HepG2 (cell line): ENCODE data around the gene ZNF792. TPM values are rescaled to one million over a fixed set of nuclear protein-coding genes. Genes with fewer than 3 reads are reported as not detected.

Source experiments
- ATAC-seq: fragments of 200-7000 bp; cut with Tn5 transposase; 3 replicates; pipeline ENCODE4 v1.9.1; 2020; ENCODE audit warnings: mild to moderate bottlenecking, moderate library complexity
- BruUV-seq: library from RNA; stranded (reverse); fragments of 400-500 nt; replicated peaks from 2 replicates; lab custom pipeline; 2021; lab: Mats Ljungman, UMichigan
- CTCF ChIA-PET: fragments of 300-600 bp; formaldehyde crosslinking; extraction: SDS; loops from one replicate; lab custom pipeline; 2021; ENCODE audit warnings: low total read pairs, inconsistent platforms, low intra/inter-chr PET ratio; lab: Yijun Ruan, JAX
- POLR2A ChIA-PET: fragments of 350-600 bp; sonication (Branson Sonifier 250); formaldehyde crosslinking; loops from one replicate; lab custom pipeline; 2020; ENCODE audit warnings: antibody characterized with exemption, inconsistent platforms; lab: Yijun Ruan, JAX
- DNase-seq: peaks from one replicate; pipeline ENCODE4 v3.0.0-alpha.2; 2015; ENCODE audit warnings: low spot score
- FAIRE-seq: peaks from 3 replicates; lab custom pipeline; 2011; peaks lifted over from hg19 to GRCh38; lab: Jason Lieb, UNC
- H2AFZ ChIP-seq: one replicate; pipeline ENCODE4 v1.6.1; 2011; ENCODE audit warnings: low read length, inconsistent platforms
- H3K27ac ChIP-seq: fragments of 300-600 bp; 3 replicates; pipeline ENCODE4 v1.8.0; 2011; ENCODE audit warnings: mixed run types, mild to moderate bottlenecking, mixed read lengths, low read length, inconsistent platforms; ENCODE audit not compliant: insufficient read depth; ENCODE audit errors: extremely low read length
- H3K27me3 ChIP-seq, 2 experiments: fragments of 200-600 bp in 1 of 2; 2 replicates in 1 of 2; 3 replicates in 1 of 2; pipeline versions ENCODE4 v1.6.0 to v1.8.0; 2011; ENCODE audit warnings: low read length in 2 of 2, mild to moderate bottlenecking in 2 of 2, moderate library complexity in 2 of 2, inconsistent platforms in 1 of 2; ENCODE audit not compliant: insufficient read depth in 2 of 2, control insufficient read depth in 1 of 2
- H3K36me3 ChIP-seq, 2 experiments: fragments of 200-600 bp in 1 of 2; replicated peaks in 1 of 2; 2 replicates in 1 of 2; 3 replicates in 1 of 2; pipeline versions ENCODE4 v1.5.1 to v1.8.0; 2011; ENCODE audit warnings: low read length in 2 of 2, inconsistent platforms in 1 of 2; ENCODE audit not compliant: insufficient read depth in 2 of 2, control insufficient read depth in 1 of 2
- H3K4me1 ChIP-seq: 2 replicates; pipeline ENCODE4 v1.5.1; 2012; ENCODE audit warnings: low read length, inconsistent platforms; ENCODE audit not compliant: insufficient read depth
- H3K4me2 ChIP-seq: 2 replicates; pipeline ENCODE4 v1.6.0; 2011; ENCODE audit warnings: low read depth, low read length, inconsistent platforms
- H3K4me3 ChIP-seq, 3 experiments: fragments of 200-600 bp in 1 of 3; sonication (generic), shearing (Covaris generic) in 1 of 3; replicated peaks in 1 of 3; 2 replicates each; pipeline ENCODE4 v1.5.1; 2011 to 2016; ENCODE audit warnings: low read length in 3 of 3, inconsistent platforms in 2 of 3, low read depth in 2 of 3, mild to moderate bottlenecking in 2 of 3, control low read depth in 1 of 3, mixed read lengths in 1 of 3; ENCODE audit not compliant: insufficient read depth in 1 of 3
- H3K79me2 ChIP-seq: one replicate; pipeline ENCODE4 v1.6.1; 2011; ENCODE audit warnings: low read length, inconsistent platforms; ENCODE audit not compliant: insufficient read depth
- H3K9ac ChIP-seq: 2 replicates; pipeline ENCODE4 v1.6.0; 2011; ENCODE audit warnings: mild to moderate bottlenecking, low read depth, low read length, inconsistent platforms; ENCODE audit not compliant: insufficient read depth
- H3K9me3 ChIP-seq: 2 replicates; pipeline ENCODE4 v1.5.1; 2012; ENCODE audit warnings: mild to moderate bottlenecking, low read length
- H4K20me1 ChIP-seq: 2 replicates; pipeline ENCODE4 v1.6.0; 2011; ENCODE audit warnings: inconsistent platforms, mild to moderate bottlenecking, low read length, moderate library complexity; ENCODE audit not compliant: insufficient read depth
- CEBPG ChIP-seq: IDR thresholded peaks from 2 replicates; pipeline ENCODE4 v1.6.1; 2016
- MAF1 ChIP-seq: sonication (generic); formaldehyde crosslinking; IDR thresholded peaks from 2 replicates; pipeline ENCODE4 v1.5.0; 2020; ENCODE audit warnings: missing genetic modification reagents, borderline replicate concordance
- MEIS1 ChIP-seq: sonication (generic); formaldehyde crosslinking; IDR thresholded peaks from 2 replicates; pipeline ENCODE4 v1.9.0; 2021; ENCODE audit warnings: mild to moderate bottlenecking, missing genetic modification reagents, moderate library complexity, borderline replicate concordance
- NFRKB ChIP-seq: fragments of 450-650 bp; IDR thresholded peaks from 2 replicates; pipeline ENCODE4 v1.6.1; 2017
- PCBP1 ChIP-seq: fragments of 200-400 bp; formaldehyde crosslinking; IDR thresholded peaks from 2 replicates; pipeline ENCODE4 v1.6.1; 2017; ENCODE audit warnings: mild to moderate bottlenecking, low read depth, low read length, borderline replicate concordance
- ZBTB7B ChIP-seq: sonication (generic); formaldehyde crosslinking; IDR thresholded peaks from 2 replicates; pipeline ENCODE4 v1.4.0; 2020; ENCODE audit warnings: missing genetic modification reagents
- ZFP1 ChIP-seq: IDR thresholded peaks from 2 replicates; pipeline ENCODE4 v1.6.1; 2016
- ZNF121 ChIP-seq: sonication (generic); formaldehyde crosslinking; IDR thresholded peaks from 2 replicates; pipeline ENCODE4 v1.5.0; 2020; ENCODE audit warnings: mild to moderate bottlenecking, missing genetic modification reagents
- ZNF136 ChIP-seq: sonication (generic); formaldehyde crosslinking; IDR thresholded peaks from 2 replicates; pipeline ENCODE4 v1.8.1; 2022; ENCODE audit warnings: low read depth, mild to moderate bottlenecking, moderate library complexity, missing genetic modification reagents
- ZNF510 ChIP-seq: sonication (generic); formaldehyde crosslinking; IDR thresholded peaks from 2 replicates; pipeline ENCODE4 v1.4.0; 2020; ENCODE audit warnings: low read depth, mild to moderate bottlenecking, missing genetic modification reagents
- ZNF589 ChIP-seq: sonication (generic); formaldehyde crosslinking; conservative IDR thresholded peaks from 2 replicates; pipeline ENCODE4 v1.8.0; 2022; ENCODE audit warnings: mild to moderate bottlenecking, moderate library complexity, missing genetic modification reagents
- ZNF616 ChIP-seq: sonication (generic); formaldehyde crosslinking; IDR thresholded peaks from 2 replicates; pipeline ENCODE4 v1.5.0; 2020; ENCODE audit warnings: low read depth, mild to moderate bottlenecking, missing genetic modification reagents
- ZNF737 ChIP-seq: sonication (generic); formaldehyde crosslinking; IDR thresholded peaks from 2 replicates; pipeline ENCODE4 v1.5.0; 2020; ENCODE audit warnings: missing genetic modification reagents, mild to moderate bottlenecking, borderline replicate concordance
- ZNF761 ChIP-seq: sonication (generic); formaldehyde crosslinking; conservative IDR thresholded peaks from 2 replicates; pipeline ENCODE4 v1.4.0; 2020; ENCODE audit warnings: mild to moderate bottlenecking, missing genetic modification reagents
- ZSCAN12 ChIP-seq: sonication (generic); formaldehyde crosslinking; IDR thresholded peaks from 2 replicates; pipeline ENCODE4 v1.9.0; 2021; ENCODE audit warnings: mild to moderate bottlenecking, missing genetic modification reagents
- ZSCAN31 ChIP-seq: sonication (generic); formaldehyde crosslinking; IDR thresholded peaks from 2 replicates; pipeline ENCODE4 v1.5.0; 2020; ENCODE audit warnings: low read depth, mild to moderate bottlenecking, missing genetic modification reagents
- WGBS: methylation state at CpG from one replicate; pipeline ENCODE4 v1.1.6; 2017; ENCODE audit warnings: low lambda C conversion rate; 5-methylcytosine and 5-hydroxymethylcytosine counted together
- in situ Hi-C: cut with HindIII; loops from 2 replicates; pipeline ENCODE4 v1.10.0; 2017; ENCODE audit warnings: low pct_unique_long_range_greater_than_20kb; ENCODE audit not compliant: extremely low pct_ligation_motif_present
- intact Hi-C: fragments of 100-400 bp; cut with micrococcal nuclease; formaldehyde crosslinking; loops from one replicate; pipeline ENCODE4 v1.10.0; 2022; ENCODE audit not compliant: unreplicated experiment
- polyA plus RNA-seq, 8 experiments: library from polyadenylated mRNA; depleted of rRNA in 3 of 8; stranded (reverse) in 7 of 8; unstranded in 1 of 8; fragments of >200 nt; fragmentation: Illumina TruSeq in 4 of 8; extraction: Trizol in 4 of 8; gene quantifications; 2 replicates each; pipeline versions ENCODE4 v1.2.1 to v1.2.3, GENCODE V29; 2011 to 2016; ENCODE audit warnings: low read depth in 4 of 8, missing spikeins in 1 of 8, mixed read lengths in 1 of 8; ENCODE audit not compliant: insufficient read depth in 1 of 8
- total RNA-seq, 5 experiments: library from RNA; depleted of rRNA; stranded (reverse); fragments of >200 nt; fragmentation: Illumina TruSeq; extraction: Trizol; gene quantifications; 2 replicates each; pipeline ENCODE4 v1.2.3, GENCODE V29; 2016; ENCODE audit warnings: low read depth in 1 of 5
- TF ChIP-seq, protein P1 (sequence below): sonication (generic); formaldehyde crosslinking; IDR thresholded peaks from 2 replicates; pipeline ENCODE4 v1.4.0; 2020; ENCODE audit warnings: low read depth, mild to moderate bottlenecking, missing genetic modification reagents
- TF ChIP-seq, protein P2 (sequence below): sonication (generic); formaldehyde crosslinking; IDR thresholded peaks from 2 replicates; pipeline ENCODE4 v1.4.0; 2020; ENCODE audit warnings: missing genetic modification reagents
- TF ChIP-seq, protein P3 (sequence below): sonication (generic); IDR thresholded peaks from 2 replicates; pipeline ENCODE4 v1.6.1; 2016; ENCODE audit warnings: low read depth, borderline replicate concordance
- TF ChIP-seq, protein P4 (sequence below): sonication (generic); formaldehyde crosslinking; IDR thresholded peaks from 2 replicates; pipeline ENCODE4 v1.4.0; 2020; ENCODE audit warnings: missing genetic modification reagents, low read depth, mild to moderate bottlenecking, borderline replicate concordance

The ZNF792 gene
- total and polyA plus RNA-seq, 2 of the 13 experiments (the other 11 are each of a cell fraction or from before 2014, with no cell fraction given): 5.5 to 11.5 TPM

- Histone ChIP-seq H3K27me3 (no peaks in the 10 kb centered on the region), H3K4me2 (peak within 1 kb of the TSS; percentile 83), H3K27ac (peak within 1 kb of the TSS; percentile 78), H3K9ac (peak within 1 kb of the TSS; percentile 69), H3K9me3 (no peaks in the 10 kb centered on the region), H3K4me3 (peak within 1 kb of the TSS; percentile 63 to 77 (median 65)), H4K20me1 (no peaks in the 10 kb centered on the region), H2AFZ (peak within 1 kb of the TSS; percentile 20), H3K79me2 (no peaks in the 10 kb centered on the region), H3K36me3 (no peaks in the 10 kb centered on the region; a peak in 2 of 5 replicates), H3K4me1 (peaks cover 15% of the 10 kb centered on the region)
- FAIRE-seq (peak; percentile 76), DNase-seq (peak; percentile 85), ATAC-seq (peak; percentile 100)
- BruUV-seq: TSS peak; percentile 70
- intact Hi-C loops: loop anchor here (1.0 kb wide), 1 partner anchor 194 kb away; no protein-coding TSS in a partner anchor
- CTCF ChIA-PET: no interaction called here
- POLR2A ChIA-PET: interaction anchor here (0.6 to 1.8 kb wide), 6 partner anchors 36 to 193 kb away, joined by 3 to 10 read pairs (median 4); partner anchors contain the start of gene ZNF181
- in situ Hi-C loops: no loop called here
- WGBS: 2% methylated on average over 19 of the region's 53 CpGs
- TF ChIP-seq CEBPG (CRISPR knock-in tag) (peak; percentile 2; the same call in 1 of the 2 replicates), ZSCAN12 (CRISPR knock-in tag) (peak; percentile 79; the same call in 1 of the 2 replicates), PCBP1 (no peak), NFRKB (no peak), ZNF121 (CRISPR knock-in tag) (peak; percentile 67; the same call in 1 of the 2 replicates), ZNF589 (CRISPR knock-in tag) (no peak), ZNF136 (peak; percentile 84; the same call in 1 of the 2 replicates), ZBTB7B (CRISPR knock-in tag) (0 out of 2 replicates have a peak, but pooled peaks have one; percentile 50), ZNF616 (CRISPR knock-in tag) (peak; percentile 77; the same call in 1 of the 2 replicates), ZNF510 (CRISPR knock-in tag) (no peak), ZFP1 (CRISPR knock-in tag) (peak; percentile 53; the same call in 1 of the 2 replicates), ZNF737 (CRISPR knock-in tag) (no peak), ZNF761 (CRISPR knock-in tag) (no peak), MEIS1 (CRISPR knock-in tag) (no peak), ZSCAN31 (peak; percentile 68; the same call in 1 of the 2 replicates), MAF1 (CRISPR knock-in tag) (0 out of 2 replicates have a peak, but pooled peaks have one; percentile 44)
- TF ChIP-seq, protein P1, sequence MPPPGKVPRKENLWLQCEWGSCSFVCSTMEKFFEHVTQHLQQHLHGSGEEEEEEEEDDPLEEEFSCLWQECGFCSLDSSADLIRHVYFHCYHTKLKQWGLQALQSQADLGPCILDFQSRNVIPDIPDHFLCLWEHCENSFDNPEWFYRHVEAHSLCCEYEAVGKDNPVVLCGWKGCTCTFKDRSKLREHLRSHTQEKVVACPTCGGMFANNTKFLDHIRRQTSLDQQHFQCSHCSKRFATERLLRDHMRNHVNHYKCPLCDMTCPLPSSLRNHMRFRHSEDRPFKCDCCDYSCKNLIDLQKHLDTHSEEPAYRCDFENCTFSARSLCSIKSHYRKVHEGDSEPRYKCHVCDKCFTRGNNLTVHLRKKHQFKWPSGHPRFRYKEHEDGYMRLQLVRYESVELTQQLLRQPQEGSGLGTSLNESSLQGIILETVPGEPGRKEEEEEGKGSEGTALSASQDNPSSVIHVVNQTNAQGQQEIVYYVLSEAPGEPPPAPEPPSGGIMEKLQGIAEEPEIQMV (CRISPR knock-in tag): no peak; the same call in 1 of the 2 replicates
- TF ChIP-seq, protein P2, sequence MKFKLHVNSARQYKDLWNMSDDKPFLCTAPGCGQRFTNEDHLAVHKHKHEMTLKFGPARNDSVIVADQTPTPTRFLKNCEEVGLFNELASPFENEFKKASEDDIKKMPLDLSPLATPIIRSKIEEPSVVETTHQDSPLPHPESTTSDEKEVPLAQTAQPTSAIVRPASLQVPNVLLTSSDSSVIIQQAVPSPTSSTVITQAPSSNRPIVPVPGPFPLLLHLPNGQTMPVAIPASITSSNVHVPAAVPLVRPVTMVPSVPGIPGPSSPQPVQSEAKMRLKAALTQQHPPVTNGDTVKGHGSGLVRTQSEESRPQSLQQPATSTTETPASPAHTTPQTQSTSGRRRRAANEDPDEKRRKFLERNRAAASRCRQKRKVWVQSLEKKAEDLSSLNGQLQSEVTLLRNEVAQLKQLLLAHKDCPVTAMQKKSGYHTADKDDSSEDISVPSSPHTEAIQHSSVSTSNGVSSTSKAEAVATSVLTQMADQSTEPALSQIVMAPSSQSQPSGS (CRISPR knock-in tag): no peak
- TF ChIP-seq, protein P3, sequence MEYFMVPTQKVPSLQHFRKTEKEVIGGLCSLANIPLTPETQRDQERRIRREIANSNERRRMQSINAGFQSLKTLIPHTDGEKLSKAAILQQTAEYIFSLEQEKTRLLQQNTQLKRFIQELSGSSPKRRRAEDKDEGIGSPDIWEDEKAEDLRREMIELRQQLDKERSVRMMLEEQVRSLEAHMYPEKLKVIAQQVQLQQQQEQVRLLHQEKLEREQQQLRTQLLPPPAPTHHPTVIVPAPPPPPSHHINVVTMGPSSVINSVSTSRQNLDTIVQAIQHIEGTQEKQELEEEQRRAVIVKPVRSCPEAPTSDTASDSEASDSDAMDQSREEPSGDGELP: no peak
- TF ChIP-seq, protein P4, sequence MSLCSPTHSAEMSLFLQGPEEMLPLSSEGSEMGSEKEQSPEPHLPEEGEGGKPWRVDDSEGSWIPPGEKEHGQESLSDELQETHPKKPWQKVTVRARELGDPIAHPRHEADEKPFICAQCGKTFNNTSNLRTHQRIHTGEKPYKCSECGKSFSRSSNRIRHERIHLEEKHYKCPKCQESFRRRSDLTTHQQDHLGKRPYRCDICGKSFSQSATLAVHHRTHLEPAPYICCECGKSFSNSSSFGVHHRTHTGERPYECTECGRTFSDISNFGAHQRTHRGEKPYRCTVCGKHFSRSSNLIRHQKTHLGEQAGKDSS (CRISPR knock-in tag): no peak
Observed at GRCh38 chr19:34926685-34927375, 37.2 kb downstream of the ZNF792 start, which contains the start of gene ZNF30. Gene ZNF30, plus strand, starts transcription at chr19:34926903. Its CDS starts 3,045 bp downstream, at chr19:34929948.
